BLaER1 treated with 17β-estradiol and CSF1 and Interleukin-3, amounts not matched to agents 10 nM and 100 nM (cell line): ENCODE data around the gene PLA2G15.

ENCODE experiments used
- H3K27ac ChIP-seq, 11 experiments: shearing (Covaris generic); formaldehyde crosslinking; 2 replicates each; pipeline ENCODE4 v1.8.1; 2022
- H3K27me3 ChIP-seq, 11 experiments: shearing (Covaris generic); formaldehyde crosslinking; 2 replicates each; pipeline ENCODE4 v1.8.1; 2022
- H3K36me3 ChIP-seq, 11 experiments: shearing (Covaris generic); formaldehyde crosslinking; 2 replicates each; pipeline ENCODE4 v1.8.1; 2022
- H3K4me1 ChIP-seq, 10 experiments: shearing (Covaris generic); formaldehyde crosslinking; 2 replicates each; pipeline ENCODE4 v1.8.1; 2022
- H3K4me2 ChIP-seq, 11 experiments: shearing (Covaris generic); formaldehyde crosslinking; 2 replicates each; pipeline ENCODE4 v1.8.1; 2022
- H3K4me3 ChIP-seq, 10 experiments: shearing (Covaris generic); formaldehyde crosslinking; 2 replicates each; pipeline ENCODE4 v1.8.1; 2022
- H3K9ac ChIP-seq, 11 experiments: shearing (Covaris generic); formaldehyde crosslinking; 2 replicates each; pipeline ENCODE4 v1.8.1; 2022
- H3K9me3 ChIP-seq, 11 experiments: shearing (Covaris generic); formaldehyde crosslinking; replicated peaks in 1 of 11; 2 replicates each; pipeline ENCODE4 v1.8.1; 2022
- H4K20me1 ChIP-seq, 11 experiments: shearing (Covaris generic); formaldehyde crosslinking; 2 replicates each; pipeline ENCODE4 v1.8.1; 2022
- Cebpa-rat ChIP-seq, 11 experiments: shearing (Covaris generic); IDR thresholded peaks; 2 replicates each; pipeline ENCODE4 v1.8.1; 2022

The PLA2G15 gene, protein sequence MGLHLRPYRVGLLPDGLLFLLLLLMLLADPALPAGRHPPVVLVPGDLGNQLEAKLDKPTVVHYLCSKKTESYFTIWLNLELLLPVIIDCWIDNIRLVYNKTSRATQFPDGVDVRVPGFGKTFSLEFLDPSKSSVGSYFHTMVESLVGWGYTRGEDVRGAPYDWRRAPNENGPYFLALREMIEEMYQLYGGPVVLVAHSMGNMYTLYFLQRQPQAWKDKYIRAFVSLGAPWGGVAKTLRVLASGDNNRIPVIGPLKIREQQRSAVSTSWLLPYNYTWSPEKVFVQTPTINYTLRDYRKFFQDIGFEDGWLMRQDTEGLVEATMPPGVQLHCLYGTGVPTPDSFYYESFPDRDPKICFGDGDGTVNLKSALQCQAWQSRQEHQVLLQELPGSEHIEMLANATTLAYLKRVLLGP

DNA sequence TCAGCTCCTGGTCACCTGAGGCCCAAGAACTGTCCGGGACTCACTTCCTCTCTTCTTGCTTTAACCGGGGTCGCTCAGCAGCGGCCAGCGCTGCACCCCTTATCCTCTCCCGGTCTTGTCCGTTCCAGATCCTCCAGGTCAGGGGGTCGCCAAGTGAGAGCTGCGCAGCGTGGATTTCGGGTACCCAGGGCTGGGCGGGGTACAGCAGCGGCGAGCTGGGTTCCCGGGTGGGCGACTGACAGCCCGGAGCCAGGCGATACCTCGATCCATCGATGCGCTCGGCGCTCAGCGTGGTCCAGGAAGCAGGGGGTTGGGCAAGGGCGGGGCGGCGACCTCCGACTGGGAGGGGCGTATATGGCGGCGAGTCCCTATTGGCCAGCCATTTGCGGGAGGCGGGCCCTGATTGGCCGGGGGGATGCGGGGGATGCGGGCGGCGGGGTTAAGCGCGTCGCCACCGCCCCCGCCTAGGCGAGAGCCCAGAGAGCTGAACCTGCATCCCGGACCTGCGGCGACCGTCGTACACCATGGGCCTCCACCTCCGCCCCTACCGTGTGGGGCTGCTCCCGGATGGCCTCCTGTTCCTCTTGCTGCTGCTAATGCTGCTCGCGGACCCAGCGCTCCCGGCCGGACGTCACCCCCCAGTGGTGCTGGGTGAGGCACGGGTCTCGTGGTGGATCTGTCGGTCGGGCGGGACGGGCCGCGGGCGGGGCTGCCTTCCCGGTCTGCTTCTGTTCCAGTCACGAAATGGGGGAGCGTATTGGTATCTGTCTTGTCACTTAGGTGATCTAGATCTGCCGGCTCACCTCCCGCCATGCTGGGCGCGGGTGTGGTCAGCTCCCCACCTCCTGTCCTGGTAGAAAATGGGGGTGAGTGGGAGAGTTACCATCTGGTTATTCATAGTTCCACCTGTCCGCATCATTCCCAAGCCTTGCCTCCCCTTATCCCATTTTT lies at the start of gene PLA2G15:
PLA2G15 (plus strand) TSS at position 471 of the 951 bp plus-strand sequence; CDS start at position 525, 54 bp downstream.
- Histone ChIP-seq H3K27ac (peak within 1 kb of the TSS; percentile 56 to 82 (median 68); a peak in 21 of 22 replicates), H3K9ac (peak within 1 kb of the TSS; percentile 71 to 85 (median 81))
- no peak for TF ChIP-seq Cebpa-rat (IDR thresholded peaks at IDR 0.05)

DNA sequence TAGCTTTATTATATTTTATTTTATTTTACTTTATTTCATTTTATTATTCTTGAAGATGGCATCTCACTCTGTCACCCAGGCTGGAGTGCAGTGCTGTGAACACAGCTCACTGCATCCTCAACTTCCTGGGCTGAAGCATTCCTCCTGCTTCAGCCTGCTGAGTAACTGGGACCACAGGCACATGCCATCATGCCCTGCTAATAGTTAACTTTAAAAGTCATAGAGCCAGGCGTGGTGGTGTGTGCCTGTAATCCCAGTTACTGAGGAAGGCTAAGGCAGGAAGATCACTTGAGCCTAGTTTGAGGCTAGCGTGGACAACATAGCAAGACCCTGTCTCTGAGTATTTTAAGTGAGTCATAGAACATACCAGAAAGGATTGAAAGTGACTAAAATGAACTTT lies 47.9 kb upstream of the PLA2G15 start:
- H3K9ac ChIP-seq = no peak overlapping the region
- H3K4me3 ChIP-seq = no peak overlapping the region
- no peak for TF ChIP-seq Cebpa-rat (IDR thresholded peaks at IDR 0.05)
- peaks cover 19 to 88% (median 63%) of the 10 kb centered on the region in 11 experiments for H3K36me3 ChIP-seq
- no peaks in the 10 kb centered on the region for H3K9me3 ChIP-seq
- H3K4me1 ChIP-seq = peaks cover 0 to 25% (median 15%) of the 10 kb centered on the region in 10 experiments; a peak in 18 of 20 replicates
- H3K27me3 ChIP-seq = no peaks in the 10 kb centered on the region
- H3K4me2 ChIP-seq = no peak overlapping the region
- peaks cover 6 to 60% (median 22%) of the 10 kb centered on the region in 11 experiments; a peak in 13 of 22 replicates for H4K20me1 ChIP-seq
- H3K27ac ChIP-seq = no peak overlapping the region

More for the DNA sequence above, at the start of gene PLA2G15:
- H3K9me3 ChIP-seq = no peaks in the 10 kb centered on the region
- no peaks in the 10 kb centered on the region for H3K27me3 ChIP-seq
- peak within 1 kb of the TSS; percentile 78 to 96 (median 86) for H3K4me3 ChIP-seq
- peak within 1 kb of the TSS; percentile 97 to 100 (median 99) for H3K4me2 ChIP-seq
- H3K36me3 ChIP-seq = peaks cover 16 to 23% (median 21%) of the 10 kb centered on the region in 11 experiments; a peak in 21 of 22 replicates
- peaks cover 0 to 22% (median 0%) of the 10 kb centered on the region in 11 experiments; a peak in 5 of 22 replicates for H4K20me1 ChIP-seq
- peaks cover 50 to 56% (median 53%) of the 10 kb centered on the region in 10 experiments for H3K4me1 ChIP-seq

DNA sequence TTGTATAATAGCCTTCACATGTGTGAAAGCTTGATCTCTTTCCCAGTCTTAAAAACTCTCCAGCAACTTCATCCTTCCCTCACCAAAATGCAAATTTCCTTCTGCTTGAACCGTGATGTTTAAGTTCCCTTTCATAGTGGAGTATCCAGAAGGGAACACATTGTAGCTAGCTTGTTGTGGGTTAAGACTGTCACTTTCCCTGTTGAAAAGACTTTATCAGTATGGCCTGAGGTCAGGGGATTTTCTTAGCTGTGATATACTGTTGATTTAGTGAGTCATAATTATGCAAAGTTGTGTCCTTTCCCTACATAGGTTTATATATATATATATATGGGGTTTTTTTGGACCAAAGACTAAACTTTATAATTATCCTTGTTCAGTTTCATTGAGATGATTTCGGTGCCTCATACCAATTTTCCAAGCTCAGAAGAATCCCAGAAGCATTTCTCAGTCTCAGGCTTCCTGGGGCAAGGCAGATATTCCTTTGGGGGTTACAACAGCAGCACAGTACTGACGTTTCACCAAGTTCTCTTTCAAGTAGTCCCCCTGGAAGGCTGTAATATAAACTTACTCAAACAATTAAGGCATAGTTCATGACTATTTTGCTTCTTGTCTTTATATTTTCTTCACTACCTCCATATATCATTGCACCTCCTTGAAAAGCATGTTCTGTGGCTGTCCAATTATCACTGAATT lies 44.9 kb upstream of the PLA2G15 start:
- peaks cover 0 to 26% (median 15%) of the 10 kb centered on the region in 10 experiments; a peak in 18 of 20 replicates for H3K4me1 ChIP-seq
- peaks cover 8 to 61% (median 23%) of the 10 kb centered on the region in 11 experiments; a peak in 14 of 22 replicates for H4K20me1 ChIP-seq
- H3K9me3 ChIP-seq = no peaks in the 10 kb centered on the region
- no peak overlapping the region; a peak in 1 of 22 replicates for H3K9ac ChIP-seq
- no peak for TF ChIP-seq Cebpa-rat (IDR thresholded peaks at IDR 0.05)
- H3K4me3 ChIP-seq = no peak overlapping the region
- H3K4me2 ChIP-seq = peak overlapping the region in 2 of 11 experiments; percentile 15 to 26; a peak in 2 of 22 replicates
- no peaks in the 10 kb centered on the region for H3K27me3 ChIP-seq
- H3K27ac ChIP-seq = no peak overlapping the region
- peaks cover 10 to 81% (median 52%) of the 10 kb centered on the region in 11 experiments; a peak in 21 of 22 replicates for H3K36me3 ChIP-seq

DNA sequence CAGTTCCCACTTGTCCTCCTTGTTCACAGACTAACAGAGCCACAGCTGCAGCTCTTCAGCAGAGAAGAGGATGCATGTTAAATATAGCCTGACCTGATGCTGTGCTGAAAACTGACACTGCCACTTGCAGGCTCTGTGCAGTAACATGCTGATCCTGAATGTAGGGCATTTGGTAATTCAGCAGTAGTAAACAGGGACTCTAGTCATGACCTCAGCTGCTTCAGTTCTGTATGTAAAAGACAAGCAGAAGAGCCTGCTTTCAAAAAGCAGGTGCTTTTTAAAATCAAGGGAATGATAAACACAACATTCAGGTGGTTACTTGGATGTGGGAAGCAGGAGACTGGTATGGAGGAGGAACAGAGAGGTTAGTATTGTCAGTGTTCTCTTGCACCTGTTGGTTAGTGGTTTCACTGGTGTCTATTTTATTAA lies 43.1 kb upstream of the PLA2G15 start:
- Histone ChIP-seq H4K20me1 (peaks cover 8 to 72% (median 23%) of the 10 kb centered on the region in 11 experiments; a peak in 14 of 22 replicates), H3K27me3 (no peaks in the 10 kb centered on the region), H3K4me2 (peak overlapping the region in 2 of 11 experiments; percentile 12 to 14; a peak in 2 of 22 replicates), H3K9ac (no peak overlapping the region), H3K36me3 (peaks cover 10 to 77% (median 44%) of the 10 kb centered on the region in 11 experiments; a peak in 21 of 22 replicates), H3K9me3 (no peaks in the 10 kb centered on the region), H3K27ac (no peak overlapping the region), H3K4me3 (no peak overlapping the region), H3K4me1 (peaks cover 0 to 26% (median 15%) of the 10 kb centered on the region in 10 experiments; a peak in 18 of 20 replicates)
- TF ChIP-seq Cebpa-rat (IDR thresholded peaks at IDR 0.05) = no peak

- Histone ChIP-seq H3K4me3 (no peak overlapping the region), H4K20me1 (peaks cover 5 to 74% (median 18%) of the 10 kb centered on the region in 11 experiments; a peak in 14 of 22 replicates), H3K9ac (no peak overlapping the region), H3K27ac (no peak overlapping the region), H3K4me2 (no peak overlapping the region), H3K36me3 (peaks cover 25 to 87% (median 57%) of the 10 kb centered on the region in 11 experiments), H3K9me3 (no peaks in the 10 kb centered on the region; a peak in 1 of 22 replicates), H3K4me1 (peaks cover 0 to 12% (median 6%) of the 10 kb centered on the region in 10 experiments; a peak in 10 of 20 replicates), H3K27me3 (no peaks in the 10 kb centered on the region)
- no peak for TF ChIP-seq Cebpa-rat (IDR thresholded peaks at IDR 0.05)
Measured at GRCh38 chr16:68206245-68206644, 38.9 kb upstream of the PLA2G15 start.

DNA sequence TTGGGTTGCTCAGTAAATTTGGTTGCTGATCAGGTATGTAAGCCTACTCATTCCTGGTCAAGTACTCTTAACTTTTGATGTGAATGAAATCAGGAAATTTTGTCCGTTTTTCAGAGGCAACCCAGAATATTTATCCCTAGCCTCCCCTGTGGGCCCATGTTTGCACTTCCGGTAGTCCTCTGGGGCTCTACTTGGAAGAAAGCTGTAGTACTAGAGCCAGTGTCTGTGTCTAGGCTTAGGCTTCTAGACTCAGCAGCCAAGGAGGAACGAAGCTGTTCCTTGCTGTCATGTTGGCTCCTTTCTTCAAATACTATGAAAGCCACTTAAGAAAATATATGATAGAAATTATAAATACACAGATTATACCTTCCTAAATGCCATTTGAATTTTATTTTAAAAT lies 30.4 kb upstream of the PLA2G15 start:
- no peaks in the 10 kb centered on the region for H3K27me3 ChIP-seq
- H3K4me2 ChIP-seq = no peak overlapping the region
- peaks cover 0 to 74% (median 19%) of the 10 kb centered on the region in 11 experiments; a peak in 13 of 22 replicates for H4K20me1 ChIP-seq
- peaks cover 12 to 85% (median 49%) of the 10 kb centered on the region in 11 experiments for H3K36me3 ChIP-seq
- no peak for TF ChIP-seq Cebpa-rat (IDR thresholded peaks at IDR 0.05)
- H3K9me3 ChIP-seq = no peaks in the 10 kb centered on the region
- peaks cover 0 to 19% (median 2%) of the 10 kb centered on the region in 10 experiments; a peak in 8 of 20 replicates for H3K4me1 ChIP-seq
- H3K4me3 ChIP-seq = no peak overlapping the region
- no peak overlapping the region for H3K27ac ChIP-seq
- H3K9ac ChIP-seq = no peak overlapping the region

DNA sequence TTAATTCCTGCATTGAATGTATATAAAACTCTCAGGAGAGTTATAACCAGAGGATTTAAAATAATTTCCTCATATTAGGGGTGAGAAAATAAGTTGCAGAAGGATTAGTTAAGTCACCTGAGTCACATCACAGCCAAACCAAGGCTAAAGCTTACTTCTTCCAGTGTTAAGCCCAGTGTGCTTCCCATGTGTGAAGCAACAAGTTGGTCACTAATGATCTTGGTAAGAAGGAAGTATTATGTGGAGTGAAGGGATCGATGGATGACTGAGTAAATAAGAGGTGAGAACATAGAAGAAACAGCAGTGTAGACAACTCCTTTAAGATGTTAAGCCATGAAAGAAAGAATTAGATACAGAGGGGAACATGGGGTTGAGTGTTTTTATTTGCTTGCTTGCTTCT lies 29.9 kb upstream of the PLA2G15 start:
- Histone ChIP-seq H3K4me3 (no peak overlapping the region), H3K9ac (0 out of 22 replicates have a peak overlapping the region, but pooled peaks of 1 of the 11 experiments have one; percentile 6), H3K27ac (no peak overlapping the region), H3K4me1 (peaks cover 0 to 19% (median 2%) of the 10 kb centered on the region in 10 experiments; a peak in 8 of 20 replicates), H3K9me3 (no peaks in the 10 kb centered on the region), H3K27me3 (no peaks in the 10 kb centered on the region), H3K36me3 (peaks cover 9 to 85% (median 47%) of the 10 kb centered on the region in 11 experiments; a peak in 20 of 22 replicates), H4K20me1 (peaks cover 0 to 76% (median 22%) of the 10 kb centered on the region in 11 experiments; a peak in 13 of 22 replicates), H3K4me2 (no peak overlapping the region)
- TF ChIP-seq Cebpa-rat (IDR thresholded peaks at IDR 0.05) = no peak
